Right ventricle myocardium superior (tissue), 1 donor: ENCODE data around the gene CTAGE9. TPM values are rescaled to one million over a fixed set of nuclear protein-coding genes. Genes with fewer than 3 reads are reported as not detected.

Experiments used
- ATAC-seq: fragments of 200-7000 bp; cut with Tn5 transposase; one replicate; pipeline ENCODE4 v1.9.1; 2020; ENCODE audit warnings: mild to moderate bottlenecking; ENCODE audit not compliant: poor library complexity
- DNase-seq: peaks from one replicate; pipeline ENCODE4 v3.0.0-alpha.2; 2020
- intact Hi-C: fragments of 100-400 bp; cut with DNase I; formaldehyde crosslinking; loops from one replicate; pipeline ENCODE4 v1.11.2; 2022
- total RNA-seq: library from RNA; stranded (reverse); fragmentation: NEBNext Ultra II Directional; extraction: Animal tissue kit (Norgen Biotek cat#: 25700); gene quantifications from one replicate; pipeline ENCODE4 v1.2.1, GENCODE V29; 2021
- donor health status: DM: no; HTN: yes; CAD: no; lungs with severe emphysema.

CTAGE9 gene
- total RNA-seq, 1 donor from 2014 or later, result not detected

DNA sequence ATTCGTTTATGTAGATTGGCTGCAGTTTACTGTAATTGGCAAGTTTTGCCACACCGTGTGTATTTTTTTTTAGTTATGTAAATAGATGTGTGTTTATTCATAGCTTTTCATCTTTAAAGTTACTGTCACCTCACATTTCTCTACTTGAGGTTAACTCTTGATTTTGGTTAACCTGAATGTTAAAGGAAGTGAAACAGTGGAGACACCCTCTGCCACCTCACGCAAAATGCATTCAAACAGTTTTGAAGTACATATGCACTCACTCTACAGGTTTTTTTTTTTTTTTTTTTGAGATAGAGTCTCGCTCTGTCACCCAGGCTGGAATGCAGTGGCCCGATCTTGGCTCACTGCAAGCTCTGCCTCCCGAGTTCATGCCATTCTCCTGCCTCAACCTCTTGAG is 27.3 kb downstream of the CTAGE9 start:
- ATAC-seq (no peak), DNase-seq (no peak)
- intact Hi-C loops, result no loop called here

DNA sequence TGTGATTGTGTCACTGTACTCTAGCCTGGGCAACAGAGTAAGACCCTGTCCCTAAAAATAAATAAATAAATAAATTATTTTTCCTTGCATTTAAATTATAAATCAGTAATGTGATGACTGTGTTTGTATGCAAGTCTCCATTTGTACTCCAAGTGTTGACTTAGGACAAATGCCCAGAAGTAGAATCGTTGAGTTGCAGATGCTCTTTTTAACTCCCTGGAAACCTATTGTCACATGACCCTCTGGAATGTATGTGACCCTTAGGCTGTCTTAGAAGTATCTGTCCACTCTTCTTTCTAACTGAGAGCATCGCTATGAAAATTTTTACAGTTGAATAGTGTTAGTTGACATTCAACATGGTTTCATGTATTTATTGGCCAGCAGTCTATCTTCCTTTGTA is 28.4 kb downstream of the CTAGE9 start:
- DNase-seq (no peak), ATAC-seq (no peak)
- intact Hi-C loops, result no loop called here

DNA sequence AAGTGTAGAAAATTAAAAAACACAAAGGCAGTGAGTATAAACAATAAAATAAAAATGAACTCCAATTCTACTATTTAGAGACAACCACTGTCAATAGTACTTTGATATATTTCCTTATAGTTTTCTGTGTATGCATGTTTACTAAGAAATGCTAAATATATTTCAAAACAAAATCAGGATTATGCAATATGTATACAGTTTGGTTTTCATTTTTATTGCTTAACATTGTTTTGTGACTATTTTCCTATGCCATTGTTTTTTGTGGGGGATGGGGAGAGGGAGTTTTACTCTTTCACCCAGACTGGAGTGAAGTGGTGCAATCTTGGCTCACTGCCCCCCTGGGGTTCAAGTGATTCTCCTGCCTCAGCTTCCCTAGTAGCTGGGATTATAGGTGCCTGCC is 29.2 kb downstream of the CTAGE9 start:
- DNase-seq (no peak), ATAC-seq (no peak)
- intact Hi-C loops, result no loop called here

DNA sequence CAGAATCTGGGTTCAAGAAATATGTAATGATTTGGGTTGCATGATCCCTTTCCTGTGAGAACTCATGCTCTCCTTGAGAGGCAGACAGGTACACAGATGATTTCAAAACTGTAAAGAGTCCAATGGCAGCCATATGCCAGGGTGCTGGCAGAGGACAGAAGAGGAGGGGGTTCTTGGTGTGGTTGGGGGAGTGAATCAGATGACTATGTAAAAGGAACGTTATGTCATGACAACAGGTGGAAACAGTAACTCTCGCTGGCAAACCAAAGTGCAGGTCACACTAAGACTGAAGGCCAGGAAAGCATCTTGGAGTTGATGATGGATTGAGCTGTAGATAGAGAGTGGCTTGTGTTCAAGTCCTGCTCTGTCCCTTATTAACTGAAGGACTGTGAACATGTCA is 29.9 kb downstream of the CTAGE9 start:
- intact Hi-C loops, result no loop called here

GRCh38 chr6:131678442-131678841 is 32.4 kb downstream of the CTAGE9 start:
- ATAC-seq, result no peak
- intact Hi-C loops, result no loop called here

More for the DNA sequence above, 29.9 kb downstream of the CTAGE9 start:
- DNase-seq (no peak), ATAC-seq (no peak)

DNA sequence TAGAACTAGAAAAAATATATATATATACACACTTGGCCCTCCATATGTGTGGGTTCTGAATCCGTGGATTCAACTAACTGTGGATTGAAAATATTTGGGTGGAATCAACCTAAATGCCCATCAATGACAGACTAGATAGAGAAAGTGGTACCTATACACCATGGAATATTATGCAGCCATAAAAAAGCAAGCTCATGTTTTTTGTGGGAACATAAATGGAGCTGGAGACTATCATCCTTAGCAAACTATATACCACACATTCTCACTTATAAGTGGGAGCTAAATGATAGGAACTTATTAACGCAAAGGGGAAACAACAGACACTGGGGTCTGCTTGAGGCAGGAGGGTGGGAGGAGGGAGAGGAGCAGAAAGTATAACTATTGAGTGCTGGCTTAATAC is 37.6 kb downstream of the CTAGE9 start:
- intact Hi-C loops, result no loop called here
- no peak for ATAC-seq
- DNase-seq, result no peak

More at GRCh38 chr6:131678442-131678841, 32.4 kb downstream of the CTAGE9 start:
- no peak for DNase-seq

- intact Hi-C loops, result no loop called here
- DNase-seq (no peak), ATAC-seq (no peak)
These were observed 40.9 kb downstream of the CTAGE9 start for GRCh38 chr6:131669891-131670290.

- no peak for DNase-seq
- no peak for ATAC-seq
- intact Hi-C loops, result no loop called here
These were observed 47.1 kb downstream of the CTAGE9 start for GRCh38 chr6:131663578-131664165.

GRCh38 chr6:131660195-131660594 is 50.6 kb downstream of the CTAGE9 start:
- ATAC-seq (no peak), DNase-seq (no peak)
- intact Hi-C loops, result no loop called here

Other genes with a start within 250 kb of the CTAGE9 start
- not detected for gene ARG1, start 137.8 kb downstream of the CTAGE9 start, total RNA-seq
- gene MED23, start 82.8 kb downstream of the CTAGE9 start, total RNA-seq, result 10.6 TPM
- 0.11 TPM for gene ENPP3, start 73.7 kb downstream of the CTAGE9 start, total RNA-seq
- gene OR2A4, start 9.6 kb downstream of the CTAGE9 start, total RNA-seq, result not detected
- gene ENPP1, start 97.0 kb upstream of the CTAGE9 start, total RNA-seq, result 2.2 TPM
- gene CCN2, start 240.4 kb upstream of the CTAGE9 start, total RNA-seq, result 13.9 TPM